T-helper 2 cell treated with Interferon-gamma antibody and Interleukin-4, amounts not matched to agents 100 ng/mL and 5 ng/mL, for 36 hours (primary cell): ENCODE data around the gene CNTLN. TPM values are rescaled to one million over a fixed set of nuclear protein-coding genes. Genes with fewer than 3 reads are reported as not detected.

Source experiments
- intact Hi-C: fragments of 100-400 bp; cut with micrococcal nuclease; formaldehyde crosslinking; loops from one replicate; pipeline ENCODE4 v1.15.1; 2023
- total RNA-seq: library from RNA; stranded (reverse); gene quantifications from 2 replicates; pipeline ENCODE4 v1.2.3, GENCODE V29; 2022

CNTLN gene
- total RNA-seq, 1 donor from 2014 or later: 1.8 TPM

- intact Hi-C loops: no loop called here
Observed at GRCh38 chr9:17487467-17487866, 352.6 kb downstream of the CNTLN start.

- intact Hi-C loops: no loop called here
Observed at GRCh38 chr9:17488662-17489061, 353.8 kb downstream of the CNTLN start.

GRCh38 chr9:17490110-17490509 lies 355.3 kb downstream of the CNTLN start:
- intact Hi-C loops: no loop called here

GRCh38 chr9:17491780-17492179 lies 356.9 kb downstream of the CNTLN start:
- intact Hi-C loops: no loop called here

GRCh38 chr9:17503196-17503595 lies 368.4 kb downstream of the CNTLN start:
- intact Hi-C loops: no loop called here

- intact Hi-C loops: no loop called here
Observed at GRCh38 chr9:17509151-17509550, 374.3 kb downstream of the CNTLN start.

GRCh38 chr9:17509701-17510100 lies 374.9 kb downstream of the CNTLN start:
- intact Hi-C loops: no loop called here

GRCh38 chr9:17519761-17520160 lies 384.9 kb downstream of the CNTLN start:
- intact Hi-C loops: loop anchor here (10.0 kb wide), 1 partner anchor 65 kb away; no protein-coding TSS in a partner anchor

- intact Hi-C loops: loop anchor here (10.0 kb wide), 1 partner anchor 64 kb away; no protein-coding TSS in a partner anchor
Observed at GRCh38 chr9:17520268-17521064, 385.6 kb downstream of the CNTLN start.

GRCh38 chr9:17521100-17521855 lies 386.4 kb downstream of the CNTLN start:
- intact Hi-C loops: loop anchor here (10.0 kb wide), 1 partner anchor 64 kb away; no protein-coding TSS in a partner anchor

- intact Hi-C loops: loop anchor here (10.0 kb wide), 1 partner anchor 58 kb away; no protein-coding TSS in a partner anchor
Observed at GRCh38 chr9:17526726-17527125, 391.9 kb downstream of the CNTLN start.

- intact Hi-C loops: loop anchor here (10.0 kb wide), 1 partner anchor 56 kb away; no protein-coding TSS in a partner anchor
Observed at GRCh38 chr9:17528859-17529258, 394.0 kb downstream of the CNTLN start.

- intact Hi-C loops: loop anchor here (1.0 to 2.0 kb wide), 2 partner anchors 271 to 682 kb away; no protein-coding TSS in a partner anchor
Observed at GRCh38 chr9:17531642-17532254, 396.9 kb downstream of the CNTLN start.

GRCh38 chr9:17532461-17532860 lies 397.6 kb downstream of the CNTLN start:
- intact Hi-C loops: no loop called here

GRCh38 chr9:17535176-17535575 lies 400.3 kb downstream of the CNTLN start:
- intact Hi-C loops: no loop called here

GRCh38 chr9:17536027-17536426 lies 401.2 kb downstream of the CNTLN start:
- intact Hi-C loops: no loop called here

GRCh38 chr9:17551023-17551422 lies 416.2 kb downstream of the CNTLN start:
- intact Hi-C loops: no loop called here
